GM13976 (cell line): ENCODE data around the gene NOL4L.

ENCODE experiments used
- DNase-seq: peaks from one replicate; pipeline ENCODE4 v3.0.0; 2012; ENCODE audit warnings: low spot score
- CTCF ChIP-seq: IDR thresholded peaks from 2 replicates; pipeline ENCODE4 v1.5.1; 2012; ENCODE audit warnings: borderline replicate concordance, mild to moderate bottlenecking; ENCODE audit not compliant: insufficient read depth; ENCODE audit errors: extremely low read depth, missing control alignments, control extremely low read depth
- in situ Hi-C: fragments of 300-500 bp; cut with MboI; formaldehyde crosslinking; loops from one replicate; pipeline ENCODE4 v1.12.0; 2022; ENCODE audit warnings: low sequenced_read_pairs, mixed read lengths, inconsistent platforms; ENCODE audit not compliant: unreplicated experiment

The NOL4L gene

GRCh38 chr20:32556312-32557184 lies 28.6 kb downstream of the NOL4L start:
- in situ Hi-C loops, result no loop called here
- TF ChIP-seq CTCF, result no peak
- DNase-seq, result no peak

GRCh38 chr20:32555584-32555983 lies 29.5 kb downstream of the NOL4L start:
- TF ChIP-seq CTCF, result no peak
- no peak for DNase-seq
- in situ Hi-C loops, result no loop called here

- no peak for TF ChIP-seq CTCF
- in situ Hi-C loops, result no loop called here
- DNase-seq, result no peak
Measured at GRCh38 chr20:32554965-32555289, 30.2 kb downstream of the NOL4L start.

GRCh38 chr20:32553618-32554017 lies 31.5 kb downstream of the NOL4L start:
- in situ Hi-C loops, result no loop called here
- DNase-seq, result no peak
- no peak for TF ChIP-seq CTCF

GRCh38 chr20:32551693-32552092 lies 33.4 kb downstream of the NOL4L start:
- in situ Hi-C loops, result no loop called here
- DNase-seq, result no peak
- no peak for TF ChIP-seq CTCF

- TF ChIP-seq CTCF, result no peak
- in situ Hi-C loops, result no loop called here
- DNase-seq, result no peak
Measured at GRCh38 chr20:32549842-32550241, 35.3 kb downstream of the NOL4L start.
